ENCODE data around the gene MYMX. TPM values are rescaled to one million over a fixed set of nuclear protein-coding genes. Genes with fewer than 3 reads are reported as not detected.

MYMX gene
- total RNA-seq, 1 experiment from 2014 or later: not detected

GRCh38 chr6:44263354-44264100, 46.8 kb downstream of the MYMX start:
- Mint-ChIP-seq H3K4me1 (ENCODE audit: low read depth, unreplicated experiment) (peaks cover 13% of the 10 kb centered on the region), H3K36me3 (ENCODE audit: insufficient read depth, unreplicated experiment) (peaks cover 15% of the 10 kb centered on the region), H3K27me3 (ENCODE audit: insufficient read depth, unreplicated experiment) (no peaks in the 10 kb centered on the region), H3K27ac (ENCODE audit: unreplicated experiment) (peak overlapping the region; percentile 49), H3K9me3 (ENCODE audit: unreplicated experiment) (no peaks in the 10 kb centered on the region), H3K4me3 (ENCODE audit: unreplicated experiment) (peak overlapping the region; percentile 93)
- Histone ChIP-seq H3K9me3 (no peaks in the 10 kb centered on the region), H3K4me3 (ENCODE audit: low read depth, low read length) (peak overlapping the region; percentile 71), H3K4me1 (peaks cover 26% of the 10 kb centered on the region), H3K36me3 (ENCODE audit: control insufficient read depth, insufficient read depth, low read length) (peaks cover 1% of the 10 kb centered on the region; the same call in 1 of the 2 replicates), H3K27me3 (replicated peaks; ENCODE audit: control insufficient read depth, insufficient read depth, low read length) (no peaks in the 10 kb centered on the region)
- no peak for DNase-seq
- ChIA-PET POLR2A (no interaction called here), CTCF (no interaction called here)
- intact Hi-C loops (cut with micrococcal nuclease; ENCODE audit: unreplicated experiment): no loop called here
- no peak for TF ChIP-seq CTCF (IDR thresholded peaks at IDR 0.05; ENCODE audit: insufficient read depth in 1 of 2, low read depth in 1 of 2, low read length in 1 of 2, severe bottlenecking in 1 of 2, unreplicated experiment in 1 of 2)
- BruUV-seq (replicated peaks): no TSS peak

- Mint-ChIP-seq H3K9me3 (ENCODE audit: unreplicated experiment) (no peaks in the 10 kb centered on the region), H3K27me3 (ENCODE audit: insufficient read depth, unreplicated experiment) (no peaks in the 10 kb centered on the region), H3K36me3 (ENCODE audit: insufficient read depth, unreplicated experiment) (peaks cover 15% of the 10 kb centered on the region), H3K4me3 (ENCODE audit: unreplicated experiment) (peak overlapping the region; percentile 93), H3K4me1 (ENCODE audit: low read depth, unreplicated experiment) (peaks cover 13% of the 10 kb centered on the region), H3K27ac (ENCODE audit: unreplicated experiment) (peak overlapping the region; percentile 69)
- ChIA-PET POLR2A (interaction anchor here (0.5 to 0.8 kb wide), 2 partner anchors 19 to 62 kb away, joined by 3 to 5 read pairs; no protein-coding TSS in a partner anchor), CTCF (interaction anchor here (0.6 kb wide), 1 partner anchor 43 kb away, joined by 3 read pairs; no protein-coding TSS in a partner anchor)
- Histone ChIP-seq H3K36me3 (ENCODE audit: control insufficient read depth, insufficient read depth, low read length) (peaks cover 1% of the 10 kb centered on the region; the same call in 1 of the 2 replicates), H3K4me3 (ENCODE audit: low read depth, low read length) (peak overlapping the region; percentile 71), H3K9me3 (no peaks in the 10 kb centered on the region), H3K4me1 (peaks cover 26% of the 10 kb centered on the region), H3K27me3 (replicated peaks; ENCODE audit: control insufficient read depth, insufficient read depth, low read length) (0 out of 2 replicates have a peak, but pooled peaks cover 2% of the 10 kb centered on the region)
- no peak for TF ChIP-seq CTCF (IDR thresholded peaks at IDR 0.05; ENCODE audit: insufficient read depth in 1 of 2, low read depth in 1 of 2, low read length in 1 of 2, severe bottlenecking in 1 of 2, unreplicated experiment in 1 of 2)
- no peak for DNase-seq
- BruUV-seq (replicated peaks): no TSS peak
- intact Hi-C loops (cut with micrococcal nuclease; ENCODE audit: unreplicated experiment): no loop called here
Observed at GRCh38 chr6:44264154-44265006, 47.7 kb downstream of the MYMX start.
